HG02623 (cell line): ENCODE data around the gene SKAP1.
"Not testable (repeated sequence)": the region's sequence is repeated elsewhere in the genome, so short reads cannot be mapped to it uniquely, and the experiment has no call there.

Experiments used
- ATAC-seq: cut with Tn5 transposase; IDR thresholded peaks from one replicate; pipeline ENCODE4 v1.9.1; 2021; ENCODE audit warnings: moderate library complexity; ENCODE audit not compliant: unreplicated experiment

The SKAP1 gene

DNA sequence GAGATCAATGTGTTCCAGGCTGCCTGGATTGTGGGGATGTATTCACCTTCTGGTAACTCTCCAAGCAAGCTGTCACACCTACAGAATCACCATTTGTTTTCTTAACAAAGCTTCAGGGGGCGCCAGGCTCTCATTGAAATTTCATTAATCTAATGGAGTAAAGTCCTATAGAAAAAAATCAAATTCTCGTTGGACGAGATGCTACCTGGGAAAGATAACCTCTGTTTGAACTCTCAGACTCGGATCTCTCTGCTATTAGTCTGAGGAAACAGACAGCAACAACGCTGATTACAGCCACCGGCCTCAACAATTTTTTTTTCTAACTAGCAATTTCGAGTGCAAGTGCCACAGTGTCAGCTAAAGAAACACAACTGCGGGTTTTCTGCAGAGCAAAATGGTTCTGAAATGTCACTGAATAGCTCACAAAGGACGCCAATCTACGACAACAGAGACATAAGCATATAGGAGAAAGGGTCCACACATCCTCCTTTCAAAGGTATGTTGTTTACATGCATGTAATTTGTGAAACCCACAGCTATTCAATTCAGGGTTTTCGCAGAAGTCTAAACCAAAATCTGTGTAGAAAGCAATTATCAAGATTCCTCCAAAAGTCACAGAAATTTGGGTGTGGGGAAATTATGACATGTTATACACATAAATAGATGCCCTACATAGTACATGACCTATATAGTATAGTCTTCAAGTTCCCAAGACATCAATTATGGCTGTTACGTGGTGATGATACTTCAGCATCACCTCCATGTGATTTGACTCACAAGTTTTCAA is 135.8 kb downstream of the SKAP1 start:
- no peak for ATAC-seq

GRCh38 chr17:48293319-48294019 is 136.5 kb downstream of the SKAP1 start:
- ATAC-seq: no peak

DNA sequence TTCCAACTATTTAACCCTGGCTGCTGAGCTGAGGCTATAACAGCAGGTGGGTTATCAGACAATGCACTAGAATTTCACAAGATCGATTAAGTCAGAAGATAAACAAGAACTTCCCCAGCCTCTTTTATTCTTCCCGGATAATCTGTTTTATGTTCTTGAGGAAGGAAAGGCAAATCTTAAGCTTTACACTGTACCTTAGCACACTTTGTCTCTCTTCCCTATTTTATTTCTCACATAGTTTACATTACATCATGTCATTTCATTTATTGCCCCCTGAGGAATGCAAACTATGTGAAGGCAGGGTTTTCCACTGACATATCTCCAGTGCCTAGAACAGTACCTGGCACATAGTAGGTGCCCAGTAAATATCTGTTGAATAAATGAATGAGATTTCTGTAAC is 139.6 kb downstream of the SKAP1 start:
- ATAC-seq: no peak

- ATAC-seq: not testable (repeated sequence)
These were observed 143.1 kb downstream of the SKAP1 start for GRCh38 chr17:48286917-48287316.

DNA sequence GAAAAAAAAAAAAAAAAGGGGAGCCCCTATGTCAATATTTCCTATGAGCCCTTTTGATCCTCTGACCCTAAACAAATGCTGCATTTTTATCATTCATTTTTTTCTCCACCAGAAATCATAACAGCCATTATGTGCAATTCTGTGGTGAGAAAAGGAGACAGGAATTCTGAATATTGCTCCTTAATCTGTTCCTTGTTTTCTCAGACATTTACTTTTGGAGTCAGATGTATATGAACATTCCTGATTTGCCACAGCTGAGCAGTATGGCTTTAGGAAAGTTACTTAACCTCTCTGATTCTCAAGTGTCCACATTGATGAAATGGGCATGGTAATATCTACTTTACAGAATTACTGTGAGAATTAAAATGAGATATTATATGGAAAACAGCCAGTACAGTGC is 144.4 kb downstream of the SKAP1 start:
- ATAC-seq: no peak

- no peak for ATAC-seq
These were observed 146.1 kb downstream of the SKAP1 start for GRCh38 chr17:48283907-48284306.

- no peak for ATAC-seq
These were observed 146.6 kb downstream of the SKAP1 start for GRCh38 chr17:48283411-48283810.

DNA sequence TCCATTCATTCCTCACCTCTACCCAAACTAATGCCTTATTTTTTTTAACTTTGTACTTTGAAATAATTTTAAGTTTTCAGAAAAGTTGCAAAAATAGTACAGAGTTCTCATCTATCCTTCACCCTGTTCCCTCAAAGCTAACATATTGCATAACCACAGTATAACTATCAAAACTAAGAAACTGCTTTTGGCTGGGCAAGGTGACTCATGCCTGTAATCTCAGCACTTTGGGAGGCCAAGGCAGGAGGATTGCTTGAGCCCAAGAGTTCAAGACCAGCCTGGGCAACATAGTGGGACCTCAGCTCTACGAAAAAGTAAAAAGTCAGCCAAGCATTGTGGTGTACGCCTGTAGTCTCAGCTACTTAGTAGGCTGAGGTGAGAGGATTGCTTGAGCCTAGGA is 147.7 kb downstream of the SKAP1 start:
- no peak for ATAC-seq

- no peak for ATAC-seq
These were observed 151.1 kb downstream of the SKAP1 start for GRCh38 chr17:48278760-48279491.

DNA sequence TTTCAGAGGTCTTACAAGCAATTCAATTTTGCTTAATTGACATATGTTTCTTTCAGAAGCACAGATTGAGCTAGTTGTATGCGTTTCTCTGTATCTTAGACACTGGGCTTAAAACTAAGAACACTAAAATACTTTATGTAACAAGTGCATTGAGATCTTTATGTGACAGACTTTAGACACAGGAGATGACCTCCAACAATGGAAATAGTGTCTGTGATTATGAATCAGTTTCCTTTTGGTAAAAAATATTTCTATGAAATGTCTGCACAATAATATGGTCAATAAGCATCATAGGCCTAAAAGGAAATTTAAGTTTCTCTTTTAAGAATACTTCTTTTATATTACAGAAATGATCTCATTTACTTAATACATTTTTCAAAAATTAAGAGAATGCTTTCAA is 153.2 kb downstream of the SKAP1 start:
- no peak for ATAC-seq

- ATAC-seq: no peak
These were observed 159.1 kb downstream of the SKAP1 start for GRCh38 chr17:48270899-48271298.

GRCh38 chr17:48269209-48269608 is 160.8 kb downstream of the SKAP1 start:
- ATAC-seq: no peak

GRCh38 chr17:48263731-48264035 is 166.3 kb downstream of the SKAP1 start:
- no peak for ATAC-seq

- ATAC-seq: no peak
These were observed 166.9 kb downstream of the SKAP1 start for GRCh38 chr17:48262982-48263730.

DNA sequence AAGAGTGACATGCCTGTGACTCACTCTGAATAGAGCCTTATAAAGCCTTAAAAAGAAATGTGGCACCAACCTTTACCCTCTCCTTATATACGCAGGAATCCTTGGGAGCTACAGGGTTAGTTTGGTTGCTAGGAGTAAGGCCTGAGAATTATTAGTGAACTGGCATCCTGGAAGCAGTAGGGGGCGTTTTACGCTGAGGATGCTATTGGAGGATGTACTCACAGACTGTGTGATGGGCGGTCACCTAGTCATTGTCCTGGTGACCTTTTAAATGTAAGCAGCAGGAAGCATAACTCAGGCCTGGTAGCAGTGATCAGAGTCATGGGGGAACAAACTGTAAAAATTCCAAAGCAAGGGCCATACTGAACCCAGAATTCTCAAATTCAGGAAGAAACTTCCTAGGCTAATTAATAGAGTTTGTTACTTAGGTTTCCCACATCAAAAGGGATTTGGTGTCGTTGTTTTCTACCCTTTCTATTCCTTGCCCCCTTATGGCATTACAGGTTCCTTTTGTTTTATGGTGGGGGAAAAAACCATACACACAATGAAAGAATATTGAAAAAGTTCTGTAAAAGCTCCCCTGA is 168.6 kb downstream of the SKAP1 start:
- no peak for ATAC-seq

- no peak for ATAC-seq
These were observed 170.2 kb downstream of the SKAP1 start for GRCh38 chr17:48259694-48260291.

- no peak for ATAC-seq
These were observed 171.7 kb downstream of the SKAP1 start for GRCh38 chr17:48258331-48258730.

GRCh38 chr17:48255759-48256158 is 174.3 kb downstream of the SKAP1 start:
- no peak for ATAC-seq

GRCh38 chr17:48254896-48255295 is 175.1 kb downstream of the SKAP1 start:
- no peak for ATAC-seq

DNA sequence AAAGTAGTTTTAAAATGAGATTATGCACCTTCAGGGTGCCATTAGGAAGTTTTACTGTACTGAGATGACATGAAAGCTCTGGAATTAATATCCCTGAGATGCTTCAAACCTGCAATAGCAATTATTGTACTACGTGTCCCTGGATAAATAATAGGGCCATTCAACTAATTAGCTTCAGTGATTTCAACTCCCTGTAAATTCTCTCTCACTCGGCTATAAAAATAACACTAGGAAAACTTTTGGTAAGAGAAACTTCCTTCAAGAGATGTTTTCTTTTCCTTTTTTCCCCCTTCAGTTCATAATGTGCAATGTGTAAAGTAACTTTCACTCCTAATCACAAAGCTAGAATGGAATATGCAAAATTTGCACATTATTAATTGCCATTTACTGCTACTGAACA is 176.0 kb downstream of the SKAP1 start:
- ATAC-seq: no peak

DNA sequence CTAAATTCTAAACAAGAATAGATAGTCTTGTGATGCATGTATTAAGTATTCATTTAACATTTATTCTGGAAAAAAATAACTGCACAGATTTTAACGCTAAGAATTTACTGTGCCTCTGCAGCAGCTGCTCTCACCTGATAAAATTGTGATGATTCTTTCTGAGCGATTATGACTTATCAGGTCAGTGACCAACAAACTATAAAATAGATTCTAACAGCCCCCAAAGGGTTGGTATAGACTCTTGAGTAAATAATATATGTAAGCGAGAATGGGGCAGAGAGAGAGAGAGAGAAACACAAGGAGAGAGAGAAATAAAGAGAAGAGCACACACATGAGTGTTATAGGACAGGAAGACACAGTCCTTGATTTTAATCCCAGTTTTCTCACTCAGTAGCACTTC is 178.1 kb downstream of the SKAP1 start:
- no peak for ATAC-seq
